Mammary epithelial cell (primary cell): ENCODE results near the gene MUC6.

Experiments used
- EZH2 ChIP-seq: IDR thresholded peaks from 2 replicates; pipeline ENCODE4 v1.6.1; 2012; ENCODE audit warnings: low read length, inconsistent platforms, borderline replicate concordance
- TF ChIP-seq, protein P1 (sequence below), 2 donors: IDR thresholded peaks in 1 of 2; conservative IDR thresholded peaks in 1 of 2; 2 replicates each; pipeline ENCODE4 v1.5.1; 2011 to 2012; ENCODE audit warnings: inconsistent platforms in 2 of 2, low read length in 2 of 2, mild to moderate bottlenecking in 2 of 2, control low read depth in 1 of 2, low read depth in 1 of 2; ENCODE audit not compliant: insufficient read depth in 1 of 2; ENCODE audit errors: extremely low read depth in 1 of 2

DNA sequence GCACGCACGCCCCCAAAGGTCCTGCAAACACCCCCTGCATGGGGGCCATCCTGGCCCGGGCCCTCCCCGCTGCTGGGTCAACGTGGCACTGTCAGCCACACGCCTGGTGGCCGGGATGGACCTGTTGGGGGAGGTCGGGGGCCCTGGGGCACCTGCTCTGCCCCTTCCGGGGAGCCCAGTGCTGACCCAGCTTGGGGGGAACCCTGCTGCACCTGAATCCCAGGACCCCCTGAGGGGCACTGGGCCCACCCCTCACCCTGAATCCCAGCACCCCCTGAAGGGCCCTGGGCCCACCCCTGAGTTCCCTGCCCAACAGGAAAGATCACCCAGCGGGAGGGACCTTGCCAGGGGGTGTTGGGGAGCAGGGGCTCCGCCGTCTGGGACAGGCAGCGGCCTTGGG, 413 bp upstream of the MUC6 start:
- TF ChIP-seq, protein P1, sequence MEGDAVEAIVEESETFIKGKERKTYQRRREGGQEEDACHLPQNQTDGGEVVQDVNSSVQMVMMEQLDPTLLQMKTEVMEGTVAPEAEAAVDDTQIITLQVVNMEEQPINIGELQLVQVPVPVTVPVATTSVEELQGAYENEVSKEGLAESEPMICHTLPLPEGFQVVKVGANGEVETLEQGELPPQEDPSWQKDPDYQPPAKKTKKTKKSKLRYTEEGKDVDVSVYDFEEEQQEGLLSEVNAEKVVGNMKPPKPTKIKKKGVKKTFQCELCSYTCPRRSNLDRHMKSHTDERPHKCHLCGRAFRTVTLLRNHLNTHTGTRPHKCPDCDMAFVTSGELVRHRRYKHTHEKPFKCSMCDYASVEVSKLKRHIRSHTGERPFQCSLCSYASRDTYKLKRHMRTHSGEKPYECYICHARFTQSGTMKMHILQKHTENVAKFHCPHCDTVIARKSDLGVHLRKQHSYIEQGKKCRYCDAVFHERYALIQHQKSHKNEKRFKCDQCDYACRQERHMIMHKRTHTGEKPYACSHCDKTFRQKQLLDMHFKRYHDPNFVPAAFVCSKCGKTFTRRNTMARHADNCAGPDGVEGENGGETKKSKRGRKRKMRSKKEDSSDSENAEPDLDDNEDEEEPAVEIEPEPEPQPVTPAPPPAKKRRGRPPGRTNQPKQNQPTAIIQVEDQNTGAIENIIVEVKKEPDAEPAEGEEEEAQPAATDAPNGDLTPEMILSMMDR (conservative IDR thresholded peaks at IDR 0.05 in 1 of 2, IDR thresholded peaks at IDR 0.05 in 1 of 2; ENCODE audit: extremely low read depth in 1 of 2, insufficient read depth in 1 of 2, low read depth in 1 of 2, low read length in 2 of 2), result no peak
- TF ChIP-seq EZH2, result no peak
